ENCODE results near the gene SH3RF3. TPM values are rescaled to one million over a fixed set of nuclear protein-coding genes. Genes with fewer than 3 reads are reported as not detected.

SH3RF3 gene
- polyA plus RNA-seq, 1 of the 3 experiments (the other 2 are of a cell fraction), result 1.9 TPM

- no peak for DNase-seq
- Histone ChIP-seq H3K4me2 (no peak overlapping the region), H4K20me1 (ENCODE audit: insufficient read depth) (peaks cover 36% of the 10 kb centered on the region), H3K27ac (ENCODE audit: low read depth in 2 of 2, low read length in 1 of 2) (peak overlapping the region in 1 of 2 experiments; percentile 76; a peak in 1 of 4 replicates), H3F3A (replicated peaks; ENCODE audit: insufficient read depth) (peaks cover 4% of the 10 kb centered on the region), H3K79me2 (ENCODE audit: insufficient read depth) (peaks cover 83% of the 10 kb centered on the region), H3K27me3 (ENCODE audit: insufficient read depth) (no peaks in the 10 kb centered on the region), H3K9me2 (no peaks in the 10 kb centered on the region), H2AFZ (ENCODE audit: low read depth) (no peak overlapping the region), H3K36me3 (replicated peaks in 1 of 2; ENCODE audit: control insufficient read depth in 1 of 2, insufficient read depth in 2 of 2, low read length in 1 of 2) (no peaks in the 10 kb centered on the region), H3K9ac (no peak overlapping the region), H3K9me3 (no peaks in the 10 kb centered on the region), H3K4me3 (ENCODE audit: low read depth in 2 of 2, low read length in 1 of 2) (no peak overlapping the region), H3K4me1 (ENCODE audit: control insufficient read depth in 1 of 2, insufficient read depth in 2 of 2, low read depth in 1 of 2, low read length in 1 of 2) (peaks cover 0 to 41% of the 10 kb centered on the region in 2 experiments; a peak in 1 of 4 replicates)
- CTCF ChIA-PET, result interaction anchor here (1.4 to 2.2 kb wide), 2 partner anchors 357 to 394 kb away, joined by 3 to 13 read pairs; no protein-coding TSS in a partner anchor
- POLR2A ChIA-PET, result no interaction called here
- TF ChIP-seq POLR2AphosphoS5 (IDR thresholded peaks at IDR 0.05; ENCODE audit: low read depth, low read length), result no peak
- no peak for TF ChIP-seq NFIC (IDR thresholded peaks at IDR 0.05; ENCODE audit: borderline replicate concordance)
- no peak for TF ChIP-seq FOXM1 (IDR thresholded peaks at IDR 0.05; ENCODE audit: low read depth)
- WGBS (ENCODE audit: low lambda C conversion rate), result 83% methylated on average over 10 of the region's 10 CpGs
Observed at GRCh38 chr2:109153005-109153784, 24.2 kb downstream of the SH3RF3 start.

- Histone ChIP-seq H3F3A (replicated peaks; ENCODE audit: insufficient read depth) (peaks cover 4% of the 10 kb centered on the region), H3K9ac (no peak overlapping the region), H3K27ac (ENCODE audit: low read depth in 2 of 2, low read length in 1 of 2) (peak overlapping the region in 1 of 2 experiments; percentile 76; a peak in 2 of 4 replicates), H3K4me3 (ENCODE audit: low read depth in 2 of 2, low read length in 1 of 2) (no peak overlapping the region), H3K79me2 (ENCODE audit: insufficient read depth) (peaks cover 83% of the 10 kb centered on the region), H3K36me3 (replicated peaks in 1 of 2; ENCODE audit: control insufficient read depth in 1 of 2, insufficient read depth in 2 of 2, low read length in 1 of 2) (no peaks in the 10 kb centered on the region), H3K9me3 (no peaks in the 10 kb centered on the region), H3K4me2 (no peak overlapping the region), H3K4me1 (ENCODE audit: control insufficient read depth in 1 of 2, insufficient read depth in 2 of 2, low read depth in 1 of 2, low read length in 1 of 2) (peaks cover 0 to 43% of the 10 kb centered on the region in 2 experiments; a peak in 1 of 4 replicates), H3K9me2 (no peaks in the 10 kb centered on the region), H4K20me1 (ENCODE audit: insufficient read depth) (peaks cover 37% of the 10 kb centered on the region), H3K27me3 (ENCODE audit: insufficient read depth) (no peaks in the 10 kb centered on the region), H2AFZ (ENCODE audit: low read depth) (no peak overlapping the region)
- DNase-seq, result no peak
- TF ChIP-seq USF2 (IDR thresholded peaks at IDR 0.05; ENCODE audit: borderline replicate concordance, low read depth, low read length), result no peak
- no peak for TF ChIP-seq NRF1 (IDR thresholded peaks at IDR 0.05; ENCODE audit: low read depth, low read length)
- TF ChIP-seq PBX3 (IDR thresholded peaks at IDR 0.05), result no peak
- TF ChIP-seq MAX (IDR thresholded peaks at IDR 0.05; ENCODE audit: low read depth), result no peak
- no peak for TF ChIP-seq TAF1 (IDR thresholded peaks at IDR 0.05; ENCODE audit: borderline replicate concordance, low read depth, low read length)
- TF ChIP-seq SMC3 (IDR thresholded peaks at IDR 0.05; ENCODE audit: low read depth, low read length), result no peak
- no peak for TF ChIP-seq CHD2 (IDR thresholded peaks at IDR 0.05; ENCODE audit: low read length, partially characterized antibody)
- no peak for TF ChIP-seq TEAD4 (IDR thresholded peaks at IDR 0.05; ENCODE audit: borderline replicate concordance, insufficient read depth)
- TF ChIP-seq MXI1 (IDR thresholded peaks at IDR 0.05; ENCODE audit: low read depth, low read length), result no peak
- 79% methylated on average over 5 of the region's 5 CpGs for WGBS (ENCODE audit: low lambda C conversion rate)
- ChIA-PET POLR2A (no interaction called here), CTCF (interaction anchor here (2.2 kb wide), 1 partner anchor 356 kb away, joined by 13 read pairs; no protein-coding TSS in a partner anchor)
Observed at GRCh38 chr2:109153807-109154206, 24.8 kb downstream of the SH3RF3 start.

All from SK-N-SH (cell line).